ENCODE results near the gene NEDD9. TPM values are rescaled to one million over a fixed set of nuclear protein-coding genes. Genes with fewer than 3 reads are reported as not detected.

Gene NEDD9
- total RNA-seq, 2 experiments from 2014 or later: 57.5 to 57.9 TPM

GRCh38 chr6:11241154-11241792, 8.8 kb upstream of the NEDD9 start:
- ChIA-PET CTCF (interaction anchor here (1.1 kb wide), 1 partner anchor 8 kb away, joined by 3 read pairs; the partner anchor contains the start of gene NEDD9), POLR2A (interaction anchor here (0.6 kb wide), 1 partner anchor 15 kb away, joined by 4 read pairs; no protein-coding TSS in a partner anchor)

GRCh38 chr6:11237956-11238355, 5.5 kb upstream of the NEDD9 start:
- POLR2A ChIA-PET: no interaction called here
- CTCF ChIA-PET: no interaction called here

GRCh38 chr6:11237428-11237827, 5.0 kb upstream of the NEDD9 start:
- CTCF ChIA-PET: interaction anchor here (0.5 kb wide), 1 partner anchor 90 kb away, joined by 3 read pairs; no protein-coding TSS in a partner anchor
- POLR2A ChIA-PET: no interaction called here

GRCh38 chr6:11236915-11237314, 4.4 kb upstream of the NEDD9 start:
- CTCF ChIA-PET: no interaction called here
- POLR2A ChIA-PET: no interaction called here

- POLR2A ChIA-PET: interaction anchor here (1.3 kb wide), 1 partner anchor 41 kb away, joined by 4 read pairs; no protein-coding TSS in a partner anchor
- CTCF ChIA-PET: interaction anchor here (1.2 to 1.4 kb wide), 2 partner anchors 39 to 92 kb away, joined by 3 to 4 read pairs; no protein-coding TSS in a partner anchor
These were observed 3.7 kb upstream of the NEDD9 start for GRCh38 chr6:11236076-11236750.

DNA sequence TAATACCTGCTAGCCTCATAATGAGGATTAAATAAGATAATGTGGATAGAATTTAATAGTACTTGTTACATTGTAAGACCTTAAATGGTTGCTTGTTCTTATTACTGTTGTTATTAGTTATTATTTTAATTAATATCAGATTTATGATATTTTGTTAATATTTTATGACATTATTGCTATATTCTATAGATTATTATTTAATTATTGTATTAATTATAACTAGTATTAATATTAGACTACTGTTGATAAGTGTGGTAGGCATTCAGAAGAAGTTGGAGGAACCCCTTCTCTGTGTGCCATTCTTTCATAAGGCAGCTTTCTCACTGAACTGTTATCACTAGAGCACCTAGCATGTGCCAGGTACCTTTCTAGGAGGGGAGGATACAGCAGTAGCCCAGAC, 2.6 kb upstream of the NEDD9 start:
- ChIA-PET CTCF (interaction anchor here (0.6 to 1.4 kb wide), 2 partner anchors 91 to 123 kb away, joined by 3 to 4 read pairs; no protein-coding TSS in a partner anchor), POLR2A (interaction anchor here (1.3 kb wide), 1 partner anchor 42 kb away, joined by 4 read pairs; no protein-coding TSS in a partner anchor)

GRCh38 chr6:11233673-11234573, 1.5 kb upstream of the NEDD9 start:
- CTCF ChIA-PET: interaction anchor here (0.9 to 2.7 kb wide), 2 partner anchors 42 to 44 kb away, joined by 4 to 9 read pairs; no protein-coding TSS in a partner anchor
- POLR2A ChIA-PET: interaction anchor here (0.7 to 1.7 kb wide), 7 partner anchors 10 to 492 kb away, joined by 3 to 16 read pairs (median 7); no protein-coding TSS in a partner anchor

DNA sequence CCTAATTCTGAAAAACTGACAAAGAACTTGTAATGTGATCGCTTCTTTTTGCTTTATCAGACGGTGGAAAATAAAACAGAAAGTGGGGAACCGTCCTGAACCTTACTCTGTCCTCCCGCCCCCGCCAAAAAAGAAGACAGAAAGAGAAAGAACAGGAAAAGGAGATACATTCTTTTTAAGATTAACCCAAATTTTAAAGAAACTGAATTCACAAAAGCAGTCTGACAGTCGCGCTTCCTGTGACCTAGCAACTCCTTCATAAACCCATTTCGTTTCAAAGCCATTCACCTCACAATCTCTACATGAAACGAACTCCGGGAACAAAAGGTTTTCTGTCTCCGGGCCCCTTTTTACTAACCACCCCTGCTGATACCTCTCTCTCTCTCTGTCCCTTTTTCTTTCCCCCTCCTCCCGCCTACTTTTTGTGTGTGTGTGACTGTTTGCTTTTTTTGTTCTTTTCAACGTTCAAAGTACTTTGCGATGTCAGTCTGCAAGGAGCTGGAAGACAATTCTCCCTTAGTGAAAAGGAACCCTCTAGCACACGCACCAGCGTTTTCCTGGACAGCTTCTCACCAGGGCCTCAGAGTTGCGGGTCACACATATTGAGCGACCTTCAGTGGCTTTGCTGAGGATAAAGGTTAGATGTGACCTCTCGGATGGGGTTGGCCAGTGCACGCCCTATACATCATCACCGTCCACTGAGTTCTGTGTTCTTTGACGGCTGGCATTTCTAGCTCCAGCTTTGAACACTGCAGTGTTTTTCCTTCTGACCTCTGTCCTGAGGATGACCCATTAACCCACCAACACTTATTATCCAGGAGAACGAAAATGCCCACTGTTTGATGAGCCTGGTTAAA, 530 bp upstream of the NEDD9 start:
- POLR2A ChIA-PET: interaction anchor here (0.6 to 1.7 kb wide), 12 partner anchors 9 to 509 kb away, joined by 3 to 16 read pairs (median 6); no protein-coding TSS in a partner anchor
- CTCF ChIA-PET: interaction anchor here (0.8 to 2.7 kb wide), 5 partner anchors 9 to 45 kb away, joined by 3 to 9 read pairs (median 4); no protein-coding TSS in a partner anchor

DNA sequence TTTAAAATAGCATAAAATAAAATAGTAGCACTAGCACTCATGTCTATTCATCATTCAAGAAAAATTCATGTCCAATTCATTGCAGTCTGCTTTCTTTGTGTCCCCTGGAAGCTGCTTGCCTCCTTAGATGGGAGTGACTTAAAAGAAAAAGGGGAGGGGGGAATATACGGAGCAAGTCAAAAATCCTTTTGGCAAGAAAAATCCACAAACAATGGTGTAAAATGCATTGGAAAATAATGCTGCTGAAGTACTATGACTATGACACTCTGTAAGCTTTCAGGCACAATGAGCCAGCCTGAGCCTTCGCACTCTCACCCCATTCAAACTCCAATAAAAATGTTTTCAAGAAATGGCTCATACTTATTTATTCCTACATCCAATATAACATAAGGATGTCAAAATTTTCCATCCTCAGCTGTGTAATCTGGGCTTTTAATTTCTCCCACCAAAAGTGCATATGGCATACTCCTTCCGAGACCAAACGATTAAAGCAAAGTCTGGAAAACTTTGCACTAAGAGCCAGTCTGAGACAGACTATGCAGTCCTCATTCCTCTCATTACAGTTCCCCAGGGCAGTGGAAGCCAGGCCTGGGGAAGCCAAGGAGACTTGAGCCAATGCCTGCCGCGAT, 790 bp downstream of the NEDD9 start:
- POLR2A ChIA-PET: interaction anchor here (0.7 to 1.7 kb wide), 12 partner anchors 7 to 182 kb away, joined by 3 to 16 read pairs (median 4); no protein-coding TSS in a partner anchor
- CTCF ChIA-PET: interaction anchor here (0.7 to 2.7 kb wide), 7 partner anchors 20 to 185 kb away, joined by 3 to 9 read pairs (median 3); no protein-coding TSS in a partner anchor

DNA sequence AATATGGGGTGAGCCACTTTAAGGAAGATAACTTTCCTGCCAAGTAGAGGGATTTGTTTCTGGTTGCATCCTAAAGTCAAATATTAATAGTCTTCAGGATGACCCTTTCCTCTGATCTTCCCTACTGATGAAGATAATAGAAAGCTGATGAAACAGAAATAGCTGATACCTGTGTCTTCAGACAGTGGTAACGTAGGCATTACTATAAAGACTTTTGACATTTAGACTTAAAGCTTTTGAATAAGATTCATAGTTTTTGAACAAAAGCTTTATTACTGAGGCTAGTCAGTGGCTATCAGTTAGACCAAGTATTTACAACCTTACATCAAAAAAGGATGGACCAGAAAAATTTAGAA, 1.4 kb downstream of the NEDD9 start:
- CTCF ChIA-PET: interaction anchor here (0.7 to 2.7 kb wide), 7 partner anchors 19 to 186 kb away, joined by 3 to 9 read pairs (median 3); no protein-coding TSS in a partner anchor
- POLR2A ChIA-PET: interaction anchor here (0.7 to 1.2 kb wide), 4 partner anchors 14 to 133 kb away, joined by 3 to 5 read pairs (median 3); no protein-coding TSS in a partner anchor

DNA sequence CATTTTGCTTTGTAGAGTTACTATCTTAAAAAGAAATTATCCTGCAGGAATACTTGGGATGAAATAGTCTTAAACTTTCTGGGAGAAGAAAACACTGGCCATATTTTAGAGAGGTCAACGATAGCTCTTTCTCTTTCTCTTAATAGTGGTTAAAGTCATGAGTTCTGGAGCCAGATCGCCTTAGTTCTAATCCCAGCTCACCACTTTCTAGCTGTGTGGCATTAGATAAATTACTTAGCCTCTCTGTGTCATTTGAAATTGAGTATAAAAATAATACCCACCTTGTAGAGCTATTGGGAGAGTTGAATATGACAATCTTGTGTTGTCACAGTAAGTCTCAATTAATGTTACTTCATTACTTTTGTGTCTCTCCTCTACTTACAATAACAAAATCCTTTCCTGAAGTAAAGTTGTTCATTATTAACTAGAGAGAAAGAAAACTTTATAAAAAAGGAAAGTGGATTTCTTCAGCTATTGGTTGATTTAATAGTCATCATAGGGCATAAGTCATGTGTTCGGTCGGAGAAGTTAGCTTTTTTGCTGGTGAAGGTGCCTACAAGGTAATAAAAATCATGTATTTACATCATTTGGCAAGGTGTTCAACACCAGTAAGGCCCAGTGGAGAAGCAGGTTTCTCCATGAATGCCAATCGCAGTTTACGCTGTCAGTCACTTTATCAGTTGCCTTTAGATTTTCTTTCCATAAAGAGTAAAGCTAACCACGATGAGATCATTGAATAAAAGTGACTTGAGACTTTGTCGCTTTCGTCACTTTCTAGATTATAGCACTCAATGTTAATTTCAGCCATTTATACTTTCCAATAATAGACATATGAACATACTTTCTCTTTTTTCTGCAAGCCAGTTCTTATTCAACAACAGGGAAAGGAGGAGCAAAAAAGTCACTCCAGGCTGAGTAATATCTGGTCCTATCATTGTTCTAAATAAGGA, 2.0 kb downstream of the NEDD9 start:
- ChIA-PET POLR2A (interaction anchor here (0.8 to 1.5 kb wide), 4 partner anchors 28 to 133 kb away, joined by 3 to 5 read pairs (median 4); no protein-coding TSS in a partner anchor), CTCF (interaction anchor here (0.9 to 1.6 kb wide), 4 partner anchors 18 to 137 kb away, joined by 3 to 4 read pairs (median 3); no protein-coding TSS in a partner anchor)

GRCh38 chr6:11229655-11230046, 2.8 kb downstream of the NEDD9 start:
- CTCF ChIA-PET: no interaction called here
- POLR2A ChIA-PET: interaction anchor here (1.2 to 1.5 kb wide), 2 partner anchors 29 to 48 kb away, joined by 4 to 5 read pairs; no protein-coding TSS in a partner anchor

- POLR2A ChIA-PET: interaction anchor here (1.5 kb wide), 1 partner anchor 48 kb away, joined by 5 read pairs; no protein-coding TSS in a partner anchor
- CTCF ChIA-PET: no interaction called here
These were observed 3.4 kb downstream of the NEDD9 start for GRCh38 chr6:11228935-11229654.

DNA sequence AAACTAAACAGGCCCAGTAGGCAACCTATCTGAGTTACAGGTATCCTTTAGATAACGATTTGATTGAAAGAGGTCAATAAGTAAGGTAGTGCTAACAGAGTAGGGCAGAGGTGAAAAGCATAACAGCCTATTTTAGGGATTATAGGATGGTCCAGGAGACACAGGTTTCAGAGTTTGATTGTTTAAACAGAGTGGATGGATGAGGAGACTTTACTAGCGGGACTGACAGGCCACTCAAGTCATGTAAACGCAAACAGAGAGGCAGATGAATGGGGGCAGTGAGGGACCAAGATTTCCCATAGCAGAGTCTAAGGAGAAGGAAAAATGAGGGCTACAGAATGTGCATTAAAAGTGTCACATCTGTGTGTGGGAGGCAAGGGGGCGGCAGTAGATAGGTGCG, 4.8 kb downstream of the NEDD9 start:
- ChIA-PET POLR2A (no interaction called here), CTCF (no interaction called here)

DNA sequence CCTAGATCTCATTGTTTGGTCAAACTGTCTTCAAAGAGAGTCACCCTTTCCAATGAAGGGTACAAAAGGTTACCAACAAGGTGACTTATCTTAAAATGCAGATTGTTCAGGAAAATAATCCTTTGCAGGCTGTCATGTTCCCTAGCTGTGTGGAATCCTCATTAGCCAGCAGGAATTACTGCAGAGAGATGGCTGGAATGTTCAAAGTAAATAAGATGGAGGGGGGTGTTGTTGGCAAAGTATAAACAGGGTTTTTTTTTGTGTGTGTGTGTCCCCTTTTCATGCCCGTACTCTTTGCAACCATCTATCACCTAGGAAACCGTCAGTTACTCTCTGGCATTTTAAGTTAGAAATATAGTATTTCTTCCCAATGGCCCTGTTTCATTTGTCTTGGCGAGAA, 6.5 kb downstream of the NEDD9 start:
- ChIA-PET POLR2A (interaction anchor here (0.6 kb wide), 1 partner anchor 16 kb away, joined by 4 read pairs; no protein-coding TSS in a partner anchor), CTCF (interaction anchor here (0.9 kb wide), 1 partner anchor 191 kb away, joined by 6 read pairs; no protein-coding TSS in a partner anchor)

Measured in activated CD8-positive, alpha-beta memory T cell treated with anti-CD3 and anti-CD28 coated beads for 36 hours (primary cell).